GM12875 (cell line): ENCODE results near the gene EXOSC7.
"Not testable (repeated sequence)": the region's sequence is repeated elsewhere in the genome, so short reads cannot be mapped to it uniquely, and the experiment has no call there.

ENCODE experiments used
- H3K4me3 ChIP-seq: one replicate; pipeline ENCODE4 v1.5.1; 2011; ENCODE audit warnings: low read depth, low read length, control low read depth
- CTCF ChIP-seq: IDR thresholded peaks from 2 replicates; pipeline ENCODE4 v1.5.1; 2011; ENCODE audit warnings: low read depth, mild to moderate bottlenecking, control low read depth, inconsistent platforms, low read length, moderate library complexity, borderline replicate concordance; ENCODE audit not compliant: insufficient read depth

The EXOSC7 gene

GRCh38 chr3:44932986-44933944, 42.8 kb upstream of the EXOSC7 start:
- no peak overlapping the region for H3K4me3 ChIP-seq
- no peak for TF ChIP-seq CTCF

DNA sequence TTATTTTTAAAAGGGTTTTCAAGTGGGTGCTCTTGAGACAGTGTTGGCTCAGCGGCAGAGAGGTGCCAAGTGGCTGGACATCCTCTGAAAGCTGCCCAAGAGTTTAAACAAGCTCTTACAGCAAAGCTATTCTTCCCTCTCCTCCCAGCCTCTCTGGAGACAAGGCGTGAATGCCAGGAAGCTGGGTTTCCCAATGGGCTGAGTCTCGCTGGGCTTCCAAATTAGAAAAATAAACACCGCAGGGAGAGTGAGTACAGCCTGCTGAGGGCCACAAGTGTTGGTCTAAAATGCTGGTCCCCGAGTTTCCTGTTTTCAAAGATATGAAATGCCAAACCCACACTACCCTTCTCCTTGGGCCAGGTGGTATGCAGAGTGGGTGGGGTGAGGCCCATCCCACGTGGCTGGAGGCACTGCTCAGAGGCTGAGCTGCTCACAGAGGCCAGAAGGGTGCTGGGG, 36.4 kb upstream of the EXOSC7 start:
- H3K4me3 ChIP-seq: no peak overlapping the region
- no peak for TF ChIP-seq CTCF

GRCh38 chr3:44942202-44942921, 33.7 kb upstream of the EXOSC7 start:
- no peak overlapping the region for H3K4me3 ChIP-seq
- no peak for TF ChIP-seq CTCF

DNA sequence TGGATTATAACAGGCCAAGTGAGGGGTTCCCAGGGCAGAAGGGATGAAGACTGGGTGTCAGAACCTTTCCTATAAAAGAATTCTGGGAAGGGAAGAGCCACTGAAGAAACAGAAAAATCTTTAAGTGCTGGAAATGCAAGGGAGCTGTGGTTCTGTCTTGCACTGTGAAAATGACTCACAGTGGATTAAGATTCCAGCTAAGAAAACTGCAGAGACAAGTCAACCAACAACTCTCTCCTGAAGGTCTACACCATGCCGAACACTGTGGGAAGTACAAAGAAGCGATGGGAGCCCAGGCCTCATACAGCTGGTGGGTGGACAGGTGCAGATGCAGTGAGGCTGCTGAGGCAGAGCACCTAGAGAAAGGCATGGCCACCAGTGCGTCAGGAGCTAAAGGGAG, 27.8 kb upstream of the EXOSC7 start:
- TF ChIP-seq CTCF: no peak
- no peak overlapping the region for H3K4me3 ChIP-seq

DNA sequence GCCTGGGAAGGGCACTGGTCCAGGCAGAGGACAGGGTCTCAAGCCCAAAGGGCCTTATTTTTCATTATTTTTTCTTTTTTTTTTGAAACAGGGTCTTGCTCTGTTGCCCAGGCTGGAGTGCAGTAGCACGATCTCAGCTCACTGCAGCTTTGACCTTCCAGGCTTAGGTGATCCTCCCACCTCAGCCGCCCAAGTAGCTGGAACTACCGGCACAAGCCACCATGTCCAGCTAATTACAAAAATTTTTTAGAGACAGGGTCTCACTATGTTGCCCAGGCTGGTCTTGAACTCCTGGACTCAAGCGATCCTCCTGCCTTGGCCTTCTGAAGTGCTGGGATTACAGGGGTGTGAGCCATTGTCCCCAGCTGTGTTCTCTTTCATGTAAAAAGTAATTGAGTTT, 26.3 kb upstream of the EXOSC7 start:
- H3K4me3 ChIP-seq: not testable (repeated sequence)

GRCh38 chr3:44950275-44950734, 25.7 kb upstream of the EXOSC7 start:
- H3K4me3 ChIP-seq: no peak overlapping the region
- TF ChIP-seq CTCF: no peak

- no peak overlapping the region for H3K4me3 ChIP-seq
- no peak for TF ChIP-seq CTCF
These were observed 23.4 kb upstream of the EXOSC7 start for GRCh38 chr3:44952689-44953088.
